Transverse colon (tissue), 4 donors: ENCODE data around the gene CNDP1. TPM values are rescaled to one million over a fixed set of nuclear protein-coding genes. Genes with fewer than 3 reads are reported as not detected.

Source experiments
- DNase-seq: peaks from one replicate; pipeline ENCODE4 v3.0.0-alpha.2; 2019
- H3K27ac ChIP-seq, 4 donors: fragments of 200-600 bp; sonication (generic); 2 replicates each; pipeline ENCODE4 v1.5.1; 2016 to 2018; ENCODE audit warnings: inconsistent platforms in 4 of 4
- H3K27me3 ChIP-seq: fragments of 200-600 bp; sonication (generic); 2 replicates; pipeline ENCODE4 v1.5.1; 2017; ENCODE audit warnings: inconsistent platforms
- H3K36me3 ChIP-seq, 4 donors: fragments of 200-600 bp; sonication (generic); 2 replicates each; pipeline ENCODE4 v1.5.1; 2017 to 2019; ENCODE audit warnings: inconsistent platforms in 4 of 4
- H3K4me1 ChIP-seq, 4 donors: fragments of 200-600 bp; sonication (generic); 2 replicates each; pipeline ENCODE4 v1.5.1; 2017 to 2020; ENCODE audit warnings: inconsistent platforms in 4 of 4
- H3K4me3 ChIP-seq, 4 donors: fragments of 200-600 bp; sonication (generic); 1 replicate in 1 of 4; 2 replicates in 3 of 4; pipeline versions ENCODE4 v1.5.1 to v1.6.1; 2017 to 2019; ENCODE audit warnings: inconsistent platforms in 4 of 4
- H3K9me3 ChIP-seq, 2 donors: fragments of 200-600 bp; sonication (generic); 2 replicates each; pipeline ENCODE4 v1.5.1; 2017 to 2019; ENCODE audit warnings: inconsistent platforms in 2 of 2
- CTCF ChIP-seq, 5 experiments: fragments of 200-600 bp in 3 of 5; fragments of 450-650 bp in 2 of 5; sonication (generic) in 3 of 5; IDR thresholded peaks; 1 replicate in 2 of 5; 2 replicates in 3 of 5; pipeline ENCODE4 v1.5.1; 2016 to 2017; ENCODE audit warnings: antibody characterized with exemption in 5 of 5, inconsistent platforms in 3 of 5, mild to moderate bottlenecking in 2 of 5, moderate library complexity in 1 of 5
- EP300 ChIP-seq: sonication (generic); formaldehyde crosslinking; IDR thresholded peaks from one replicate; pipeline ENCODE4 v1.6.1; 2017; ENCODE audit warnings: antibody characterized with exemption, low read depth
- POLR2A ChIP-seq: fragments of 450-650 bp; IDR thresholded peaks from one replicate; pipeline ENCODE4 v1.6.1; 2016; ENCODE audit warnings: antibody characterized with exemption, mild to moderate bottlenecking, moderate library complexity
- POLR2AphosphoS5 ChIP-seq, 3 donors: sonication (generic); formaldehyde crosslinking; IDR thresholded peaks; one replicate each; pipeline ENCODE4 v1.6.1; 2016; ENCODE audit warnings: antibody characterized with exemption in 3 of 3
- WGBS, 2 donors: methylation state at CpG; one replicate each; pipeline ENCODE4 v1.1.5; 2018; ENCODE audit warnings: low coverage in 1 of 2; 5-methylcytosine and 5-hydroxymethylcytosine counted together
- in situ Hi-C, 4 donors: fragments of 200-750 bp; cut with MboI; loops; one replicate each; pipeline versions ENCODE4 v1.15.0 to v1.15.1; 2017; ENCODE audit warnings: low sequenced_read_pairs in 3 of 4, low pct_ligation_motif_present in 1 of 4, low pct_unique_long_range_greater_than_20kb in 1 of 4
- intact Hi-C: fragments of 100-400 bp; cut with DNase I; formaldehyde crosslinking; loops from one replicate; pipeline ENCODE4 v1.15.1; 2023; ENCODE audit warnings: low total_unique reads
- total RNA-seq, 4 donors: library from RNA; depleted of rRNA; stranded (reverse); fragments of >200 nt; gene quantifications; one replicate each; pipeline ENCODE4 v1.1.0, GENCODE V29; 2016

CNDP1 gene
- not detected for total RNA-seq

- H3K4me1 ChIP-seq = no peaks in the 10 kb centered on the region
- H3K9me3 ChIP-seq = no peaks in the 10 kb centered on the region
- H3K27ac ChIP-seq = no peak within 1 kb of the TSS
- no peaks in the 10 kb centered on the region for H3K27me3 ChIP-seq
- TF ChIP-seq EP300 (no peak), POLR2AphosphoS5 (IDR thresholded peaks at IDR 0.05) (no peak), CTCF (IDR thresholded peaks at IDR 0.05) (no peak)
- DNase-seq = no peak
- intact Hi-C loops = no loop called here
- no peak within 1 kb of the TSS for H3K4me3 ChIP-seq
- in situ Hi-C loops = no loop called here
- H3K36me3 ChIP-seq = no peaks in the 10 kb centered on the region
- 91 to 100% methylated on average over 3 to 21 of the region's 21 CpGs for WGBS, 2 donors
Observed at GRCh38 chr18:74534150-74534969, at the start of gene CNDP1. Gene CNDP1, plus strand, starts transcription at chr18:74534500. Its CDS starts 168 bp downstream, at chr18:74534668.

DNA sequence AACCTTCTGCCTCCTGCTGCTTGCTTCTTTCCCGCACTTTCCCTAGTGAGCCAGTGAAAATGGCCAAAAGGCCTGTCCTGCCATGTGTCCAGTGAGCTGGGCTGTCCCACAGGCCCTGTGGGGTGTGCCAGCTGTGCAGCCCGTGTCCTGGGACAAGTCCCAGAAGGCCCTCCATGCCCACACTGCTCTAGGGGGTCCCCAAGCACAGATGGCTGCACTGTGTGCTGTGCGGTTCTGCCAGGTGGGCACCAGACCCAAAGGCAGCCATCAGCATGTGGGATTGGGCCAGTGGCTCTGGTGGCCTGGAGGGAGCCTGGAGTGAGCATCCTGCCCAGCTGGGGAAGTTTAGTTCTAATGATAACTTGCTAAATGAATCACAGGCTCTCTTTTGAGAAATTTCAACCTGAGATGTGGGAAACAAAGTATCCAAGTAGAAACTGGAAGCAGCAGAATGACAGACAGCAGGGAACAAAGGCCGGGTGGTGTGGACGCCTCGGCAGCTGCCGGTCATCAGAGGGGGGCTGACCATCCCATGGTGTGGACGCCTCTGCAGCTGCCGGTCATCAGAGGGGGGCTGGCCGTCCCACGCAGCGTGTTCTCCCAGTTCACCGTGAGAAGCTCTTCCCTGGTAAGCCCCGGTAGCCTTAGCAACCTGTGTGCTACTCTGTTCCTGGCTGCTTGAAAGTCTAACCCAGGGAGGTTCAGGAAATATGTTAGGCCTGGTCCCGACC is 48.0 kb upstream of the CNDP1 start:
- no peaks in the 10 kb centered on the region for H3K9me3 ChIP-seq
- H3K27me3 ChIP-seq = no peaks in the 10 kb centered on the region
- H3K36me3 ChIP-seq = no peaks in the 10 kb centered on the region
- in situ Hi-C loops (loop anchor here in 1 of 4 donors (5.0 to 25.0 kb wide), 2 partner anchors 134 to 726 kb away; partner anchors contain the start of genes PTGR3 and TSHZ1), intact Hi-C loops (no loop called here)
- H3K27ac ChIP-seq = peak overlapping the region in 3 of 4 donors; percentile 41 to 72 (median 57)
- TF ChIP-seq POLR2A = no peak
- no peak for TF ChIP-seq POLR2AphosphoS5 (IDR thresholded peaks at IDR 0.05)
- no peak for TF ChIP-seq EP300
- TF ChIP-seq CTCF (IDR thresholded peaks at IDR 0.05) = no peak
- WGBS, 2 donors = 74 to 80% methylated on average over 1 to 14 of the region's 15 CpGs
- no peak for DNase-seq
- no peak overlapping the region for H3K4me3 ChIP-seq
- peaks cover 5 to 15% (median 10%) of the 10 kb centered on the region in 4 donors for H3K4me1 ChIP-seq

GRCh38 chr18:74488354-74488753 is 45.9 kb upstream of the CNDP1 start:
- no peak for DNase-seq
- in situ Hi-C loops (loop anchor here in 1 of 4 donors (5.0 to 25.0 kb wide), 2 partner anchors 136 to 724 kb away; partner anchors contain the start of genes PTGR3 and TSHZ1), intact Hi-C loops (no loop called here)
- 96 to 97% methylated on average over 6 to 8 of the region's 8 CpGs for WGBS, 2 donors
- TF ChIP-seq POLR2A = no peak
- TF ChIP-seq CTCF (IDR thresholded peaks at IDR 0.05) = no peak
- TF ChIP-seq POLR2AphosphoS5 (IDR thresholded peaks at IDR 0.05) = no peak
- TF ChIP-seq EP300 = no peak
- H3K9me3 ChIP-seq = no peaks in the 10 kb centered on the region
- peaks cover 5 to 15% (median 10%) of the 10 kb centered on the region in 4 donors for H3K4me1 ChIP-seq
- no peaks in the 10 kb centered on the region for H3K27me3 ChIP-seq
- H3K4me3 ChIP-seq = no peak overlapping the region
- no peaks in the 10 kb centered on the region for H3K36me3 ChIP-seq
- H3K27ac ChIP-seq = no peak overlapping the region

- H3K4me1 ChIP-seq = peaks cover 5 to 15% (median 10%) of the 10 kb centered on the region in 4 donors
- no peaks in the 10 kb centered on the region for H3K36me3 ChIP-seq
- H3K27ac ChIP-seq = no peak overlapping the region
- intact Hi-C loops = no loop called here
- no peak for TF ChIP-seq EP300
- no peak for TF ChIP-seq POLR2A
- no peak for TF ChIP-seq POLR2AphosphoS5 (IDR thresholded peaks at IDR 0.05)
- no peak for TF ChIP-seq CTCF (IDR thresholded peaks at IDR 0.05)
- DNase-seq = no peak
- no peaks in the 10 kb centered on the region for H3K27me3 ChIP-seq
- in situ Hi-C loops = loop anchor here in 1 of 4 donors (5.0 to 25.0 kb wide), 2 partner anchors 137 to 723 kb away; partner anchors contain the start of genes PTGR3 and TSHZ1
- no peak overlapping the region for H3K4me3 ChIP-seq
- no peaks in the 10 kb centered on the region for H3K9me3 ChIP-seq
- WGBS, 2 donors = 82% methylated on average over 8 of the region's 8 CpGs; no CpG with 5 or more reads in 1 of the 2 donors
Observed at GRCh38 chr18:74488864-74489263, 45.4 kb upstream of the CNDP1 start.
